ENCODE data around the gene PRRC2B.
"Not testable (repeated sequence)": the region's sequence is repeated elsewhere in the genome, so short reads cannot be mapped to it uniquely, and the experiment has no call there.

The PRRC2B gene

GRCh38 chr9:131455655-131456054, 61.8 kb downstream of the PRRC2B start:
- H3K27ac ChIP-seq (ENCODE audit: low read depth, low read length); H3K4me1 ChIP-seq (ENCODE audit: control insufficient read depth, insufficient read depth, low read length); H3K27me3 ChIP-seq (ENCODE audit: control insufficient read depth, insufficient read depth, low read length); H3K4me3 ChIP-seq (ENCODE audit: low read depth, low read length); H3K9me3 ChIP-seq (ENCODE audit: control insufficient read depth, insufficient read depth, low read length); H3K9ac ChIP-seq (ENCODE audit: low read depth, low read length): not testable (repeated sequence)
- H3K36me3 ChIP-seq (ENCODE audit: control insufficient read depth, insufficient read depth, low read length): peaks cover 97% of the 10 kb centered on the region

- no peak overlapping the region for H3K4me3 ChIP-seq (ENCODE audit: low read depth, low read length)
- peaks cover 95% of the 10 kb centered on the region for H3K36me3 ChIP-seq (ENCODE audit: control insufficient read depth, insufficient read depth, low read length)
- no peaks in the 10 kb centered on the region for H3K27me3 ChIP-seq (ENCODE audit: control insufficient read depth, insufficient read depth, low read length)
- no peak overlapping the region for H3K9ac ChIP-seq (ENCODE audit: low read depth, low read length)
- H3K4me1 ChIP-seq (ENCODE audit: control insufficient read depth, insufficient read depth, low read length): no peaks in the 10 kb centered on the region
- no peak overlapping the region for H3K27ac ChIP-seq (ENCODE audit: low read depth, low read length)
- H3K9me3 ChIP-seq (ENCODE audit: control insufficient read depth, insufficient read depth, low read length): no peaks in the 10 kb centered on the region
Observed at GRCh38 chr9:131457746-131458145, 63.9 kb downstream of the PRRC2B start.

GRCh38 chr9:131459056-131459455, 65.2 kb downstream of the PRRC2B start:
- no peak overlapping the region for H3K4me3 ChIP-seq (ENCODE audit: low read depth, low read length)

GRCh38 chr9:131461166-131461565, 67.3 kb downstream of the PRRC2B start:
- Histone ChIP-seq H3K27me3 (ENCODE audit: control insufficient read depth, insufficient read depth, low read length) (no peaks in the 10 kb centered on the region), H3K4me3 (ENCODE audit: low read depth, low read length) (no peak overlapping the region), H3K36me3 (ENCODE audit: control insufficient read depth, insufficient read depth, low read length) (peaks cover 96% of the 10 kb centered on the region), H3K27ac (ENCODE audit: low read depth, low read length) (no peak overlapping the region), H3K9ac (ENCODE audit: low read depth, low read length) (no peak overlapping the region), H3K9me3 (ENCODE audit: control insufficient read depth, insufficient read depth, low read length) (no peaks in the 10 kb centered on the region), H3K4me1 (ENCODE audit: control insufficient read depth, insufficient read depth, low read length) (no peaks in the 10 kb centered on the region)

More at GRCh38 chr9:131459056-131459455, 65.2 kb downstream of the PRRC2B start:
- H3K9ac ChIP-seq (ENCODE audit: low read depth, low read length): no peak overlapping the region
- no peaks in the 10 kb centered on the region for H3K9me3 ChIP-seq (ENCODE audit: control insufficient read depth, insufficient read depth, low read length)
- H3K36me3 ChIP-seq (ENCODE audit: control insufficient read depth, insufficient read depth, low read length): peaks cover 94% of the 10 kb centered on the region
- no peaks in the 10 kb centered on the region for H3K4me1 ChIP-seq (ENCODE audit: control insufficient read depth, insufficient read depth, low read length)
- no peak overlapping the region for H3K27ac ChIP-seq (ENCODE audit: low read depth, low read length)
- H3K27me3 ChIP-seq (ENCODE audit: control insufficient read depth, insufficient read depth, low read length): no peaks in the 10 kb centered on the region

- Histone ChIP-seq H3K36me3 (ENCODE audit: control insufficient read depth, insufficient read depth, low read length) (peaks cover 94% of the 10 kb centered on the region), H3K4me1 (ENCODE audit: control insufficient read depth, insufficient read depth, low read length) (no peaks in the 10 kb centered on the region), H3K9me3 (ENCODE audit: control insufficient read depth, insufficient read depth, low read length) (no peaks in the 10 kb centered on the region), H3K27ac (ENCODE audit: low read depth, low read length) (no peak overlapping the region), H3K4me3 (ENCODE audit: low read depth, low read length) (no peak overlapping the region), H3K27me3 (ENCODE audit: control insufficient read depth, insufficient read depth, low read length) (no peaks in the 10 kb centered on the region), H3K9ac (ENCODE audit: low read depth, low read length) (no peak overlapping the region)
Observed at GRCh38 chr9:131464354-131465000, 70.6 kb downstream of the PRRC2B start.

GRCh38 chr9:131465401-131465800, 71.5 kb downstream of the PRRC2B start:
- no peak overlapping the region for H3K9ac ChIP-seq (ENCODE audit: low read depth, low read length)
- no peaks in the 10 kb centered on the region for H3K27me3 ChIP-seq (ENCODE audit: control insufficient read depth, insufficient read depth, low read length)
- H3K36me3 ChIP-seq (ENCODE audit: control insufficient read depth, insufficient read depth, low read length): peaks cover 94% of the 10 kb centered on the region
- no peak overlapping the region for H3K4me3 ChIP-seq (ENCODE audit: low read depth, low read length)
- no peaks in the 10 kb centered on the region for H3K9me3 ChIP-seq (ENCODE audit: control insufficient read depth, insufficient read depth, low read length)
- no peaks in the 10 kb centered on the region for H3K4me1 ChIP-seq (ENCODE audit: control insufficient read depth, insufficient read depth, low read length)
- H3K27ac ChIP-seq (ENCODE audit: low read depth, low read length): no peak overlapping the region

- Histone ChIP-seq H3K27me3 (ENCODE audit: control insufficient read depth, insufficient read depth, low read length) (no peaks in the 10 kb centered on the region), H3K4me1 (ENCODE audit: control insufficient read depth, insufficient read depth, low read length) (no peaks in the 10 kb centered on the region), H3K4me3 (ENCODE audit: low read depth, low read length) (no peak overlapping the region), H3K27ac (ENCODE audit: low read depth, low read length) (no peak overlapping the region), H3K9me3 (ENCODE audit: control insufficient read depth, insufficient read depth, low read length) (no peaks in the 10 kb centered on the region), H3K9ac (ENCODE audit: low read depth, low read length) (no peak overlapping the region), H3K36me3 (ENCODE audit: control insufficient read depth, insufficient read depth, low read length) (peaks cover 94% of the 10 kb centered on the region)
Observed at GRCh38 chr9:131467214-131467935, 73.5 kb downstream of the PRRC2B start.

- Histone ChIP-seq H3K27me3 (ENCODE audit: control insufficient read depth, insufficient read depth, low read length) (no peaks in the 10 kb centered on the region), H3K4me3 (ENCODE audit: low read depth, low read length) (no peak overlapping the region), H3K4me1 (ENCODE audit: control insufficient read depth, insufficient read depth, low read length) (no peaks in the 10 kb centered on the region), H3K9me3 (ENCODE audit: control insufficient read depth, insufficient read depth, low read length) (no peaks in the 10 kb centered on the region), H3K9ac (ENCODE audit: low read depth, low read length) (no peak overlapping the region), H3K36me3 (ENCODE audit: control insufficient read depth, insufficient read depth, low read length) (peaks cover 94% of the 10 kb centered on the region), H3K27ac (ENCODE audit: low read depth, low read length) (no peak overlapping the region)
Observed at GRCh38 chr9:131468031-131468430, 74.1 kb downstream of the PRRC2B start.

- no peaks in the 10 kb centered on the region for H3K9me3 ChIP-seq (ENCODE audit: control insufficient read depth, insufficient read depth, low read length)
- H3K27me3 ChIP-seq (ENCODE audit: control insufficient read depth, insufficient read depth, low read length): no peaks in the 10 kb centered on the region
- no peak overlapping the region for H3K27ac ChIP-seq (ENCODE audit: low read depth, low read length)
- H3K36me3 ChIP-seq (ENCODE audit: control insufficient read depth, insufficient read depth, low read length): peaks cover 95% of the 10 kb centered on the region
- no peaks in the 10 kb centered on the region for H3K4me1 ChIP-seq (ENCODE audit: control insufficient read depth, insufficient read depth, low read length)
- no peak overlapping the region for H3K4me3 ChIP-seq (ENCODE audit: low read depth, low read length)
- H3K9ac ChIP-seq (ENCODE audit: low read depth, low read length): no peak overlapping the region
Observed at GRCh38 chr9:131469356-131469755, 75.5 kb downstream of the PRRC2B start.

GRCh38 chr9:131469951-131470350, 76.1 kb downstream of the PRRC2B start:
- H3K9ac ChIP-seq (ENCODE audit: low read depth, low read length): no peak overlapping the region
- no peaks in the 10 kb centered on the region for H3K4me1 ChIP-seq (ENCODE audit: control insufficient read depth, insufficient read depth, low read length)
- H3K4me3 ChIP-seq (ENCODE audit: low read depth, low read length): no peak overlapping the region
- H3K36me3 ChIP-seq (ENCODE audit: control insufficient read depth, insufficient read depth, low read length): peaks cover 95% of the 10 kb centered on the region
- H3K27me3 ChIP-seq (ENCODE audit: control insufficient read depth, insufficient read depth, low read length): no peaks in the 10 kb centered on the region
- H3K27ac ChIP-seq (ENCODE audit: low read depth, low read length): no peak overlapping the region
- no peaks in the 10 kb centered on the region for H3K9me3 ChIP-seq (ENCODE audit: control insufficient read depth, insufficient read depth, low read length)

GRCh38 chr9:131470581-131470991, 76.7 kb downstream of the PRRC2B start:
- Histone ChIP-seq H3K27me3 (ENCODE audit: control insufficient read depth, insufficient read depth, low read length) (no peaks in the 10 kb centered on the region), H3K4me1 (ENCODE audit: control insufficient read depth, insufficient read depth, low read length) (no peaks in the 10 kb centered on the region), H3K36me3 (ENCODE audit: control insufficient read depth, insufficient read depth, low read length) (peaks cover 95% of the 10 kb centered on the region), H3K9ac (ENCODE audit: low read depth, low read length) (no peak overlapping the region), H3K9me3 (ENCODE audit: control insufficient read depth, insufficient read depth, low read length) (no peaks in the 10 kb centered on the region), H3K4me3 (ENCODE audit: low read depth, low read length) (no peak overlapping the region), H3K27ac (ENCODE audit: low read depth, low read length) (no peak overlapping the region)

Measured in HUES48 (cell line).